ENCODE measurements around the gene POLD4. TPM values are rescaled to one million over a fixed set of nuclear protein-coding genes. Genes with fewer than 3 reads are reported as not detected.
"Not testable (repeated sequence)": the region's sequence is repeated elsewhere in the genome, so short reads cannot be mapped to it uniquely, and the experiment has no call there.

Gene POLD4
- total RNA-seq, 1 donor from 2014 or later = 87.5 TPM

GRCh38 chr11:67354075-67355022 is 1.0 kb upstream of the POLD4 start:
- DNase-seq (ENCODE audit: low spot score) = peak; percentile 77

- DNase-seq (ENCODE audit: low spot score) = no peak
Measured at GRCh38 chr11:67352546-67353316, 615 bp downstream of the POLD4 start.

- DNase-seq (ENCODE audit: low spot score) = peak; percentile 76
Measured at GRCh38 chr11:67351275-67352005, 1.9 kb downstream of the POLD4 start.

- DNase-seq (ENCODE audit: low spot score) = no peak
Measured at GRCh38 chr11:67349928-67350465, 3.3 kb downstream of the POLD4 start.

GRCh38 chr11:67349457-67349856 is 3.9 kb downstream of the POLD4 start:
- DNase-seq (ENCODE audit: low spot score) = no peak

GRCh38 chr11:67349036-67349435 is 4.3 kb downstream of the POLD4 start:
- no peak for DNase-seq (ENCODE audit: low spot score)

GRCh38 chr11:67347964-67348749 is 5.2 kb downstream of the POLD4 start:
- no peak for DNase-seq (ENCODE audit: low spot score)

- no peak for DNase-seq (ENCODE audit: low spot score)
Measured at GRCh38 chr11:67345920-67346819, 7.2 kb downstream of the POLD4 start.

GRCh38 chr11:67345247-67345919 is 8.0 kb downstream of the POLD4 start:
- DNase-seq (ENCODE audit: low spot score) = no peak

- DNase-seq (ENCODE audit: low spot score) = no peak
Measured at GRCh38 chr11:67344264-67344663, 9.1 kb downstream of the POLD4 start.

GRCh38 chr11:67337257-67337656 is 16.1 kb downstream of the POLD4 start:
- no peak for DNase-seq (ENCODE audit: low spot score)

- no peak for DNase-seq (ENCODE audit: low spot score)
Measured at GRCh38 chr11:67332081-67332691, 21.2 kb downstream of the POLD4 start.

- DNase-seq (ENCODE audit: low spot score) = no peak
Measured at GRCh38 chr11:67323526-67323925, 29.8 kb downstream of the POLD4 start.

GRCh38 chr11:67322049-67322448 is 31.3 kb downstream of the POLD4 start:
- DNase-seq (ENCODE audit: low spot score) = no peak

GRCh38 chr11:67321313-67321871 is 32.0 kb downstream of the POLD4 start:
- DNase-seq (ENCODE audit: low spot score) = no peak

GRCh38 chr11:67320691-67321090 is 32.7 kb downstream of the POLD4 start:
- DNase-seq (ENCODE audit: low spot score) = no peak

GRCh38 chr11:67320011-67320410 is 33.3 kb downstream of the POLD4 start:
- DNase-seq (ENCODE audit: low spot score) = no peak

- DNase-seq (ENCODE audit: low spot score) = not testable (repeated sequence)
Measured at GRCh38 chr11:67318876-67319275, 34.5 kb downstream of the POLD4 start.
